ENCODE results near the gene ZDHHC9.

The ZDHHC9 gene

DNA sequence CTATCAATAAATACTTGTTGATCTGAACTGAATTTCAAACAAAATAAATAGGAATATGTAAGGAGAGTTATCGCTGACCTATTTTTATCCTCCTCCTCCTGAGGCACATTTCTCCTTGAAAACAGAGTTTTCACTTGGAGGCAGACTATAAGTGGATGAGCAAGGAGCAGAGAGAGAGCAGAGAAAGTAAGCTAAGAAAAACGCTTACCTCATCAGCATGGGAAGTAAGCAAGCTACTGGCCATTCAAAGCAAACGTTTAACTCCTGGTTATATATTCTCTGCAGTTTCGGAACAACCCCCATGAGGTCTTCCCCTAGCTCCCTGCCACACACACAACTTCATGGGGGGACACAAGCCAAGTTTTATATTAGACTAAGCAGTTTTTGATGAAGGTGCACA, 13.2 kb downstream of the ZDHHC9 start:
- no peak overlapping the region for H3K23ac ChIP-seq (ENCODE audit: low read length)
- no peaks in the 10 kb centered on the region for H3K79me2 ChIP-seq (ENCODE audit: control insufficient read depth, insufficient read depth, low read length, poor library complexity)
- WGBS (ENCODE audit: extremely low coverage, insufficient coverage, insufficient read length): no CpG with 5 or more reads among the region's 4 CpGs
- no peak overlapping the region for H4K8ac ChIP-seq (ENCODE audit: low read depth, low read length)
- H3K9me3 ChIP-seq (ENCODE audit: insufficient read depth, low read depth, low read length): no peaks in the 10 kb centered on the region
- no peak overlapping the region for H3K9ac ChIP-seq (ENCODE audit: low read length)
- H2AK5ac ChIP-seq (ENCODE audit: low read length): no peak overlapping the region
- H3K4ac ChIP-seq (ENCODE audit: low read depth, low read length): no peak overlapping the region
- no peak overlapping the region for H3K27ac ChIP-seq (ENCODE audit: low read depth, low read length)
- H2BK12ac ChIP-seq (ENCODE audit: low read length): no peak overlapping the region
- peaks cover 4 to 6% of the 10 kb centered on the region in 2 experiments for H3K36me3 ChIP-seq (ENCODE audit: control insufficient read depth in 1 of 2, insufficient read depth in 2 of 2, low read length in 2 of 2)
- H3K18ac ChIP-seq (ENCODE audit: low read length): no peak overlapping the region
- H3K4me2 ChIP-seq (ENCODE audit: low read length): no peak overlapping the region
- H3K79me1 ChIP-seq (ENCODE audit: low read length): no peaks in the 10 kb centered on the region
- H3K4me3 ChIP-seq (ENCODE audit: low read depth, low read length): no peak overlapping the region
- no peak overlapping the region for H4K12ac ChIP-seq (ENCODE audit: low read depth, low read length)
- no peak for DNase-seq
- no peak overlapping the region for H3K14ac ChIP-seq (ENCODE audit: low read length)
- no peaks in the 10 kb centered on the region for H3K4me1 ChIP-seq (ENCODE audit: control insufficient read depth in 1 of 2, insufficient read depth in 2 of 2, low read length in 2 of 2)
- no peak overlapping the region for H2BK120ac ChIP-seq (ENCODE audit: insufficient read depth, low read length, poor library complexity)
- no peaks in the 10 kb centered on the region for H3K27me3 ChIP-seq (ENCODE audit: insufficient read depth, low read length)
- H2BK5ac ChIP-seq (ENCODE audit: low read depth, low read length, poor library complexity): no peak overlapping the region
- no peak overlapping the region for H4K91ac ChIP-seq (ENCODE audit: low read depth, low read length)
- no peak overlapping the region for H2AFZ ChIP-seq (ENCODE audit: insufficient read depth, low read length, poor library complexity)

DNA sequence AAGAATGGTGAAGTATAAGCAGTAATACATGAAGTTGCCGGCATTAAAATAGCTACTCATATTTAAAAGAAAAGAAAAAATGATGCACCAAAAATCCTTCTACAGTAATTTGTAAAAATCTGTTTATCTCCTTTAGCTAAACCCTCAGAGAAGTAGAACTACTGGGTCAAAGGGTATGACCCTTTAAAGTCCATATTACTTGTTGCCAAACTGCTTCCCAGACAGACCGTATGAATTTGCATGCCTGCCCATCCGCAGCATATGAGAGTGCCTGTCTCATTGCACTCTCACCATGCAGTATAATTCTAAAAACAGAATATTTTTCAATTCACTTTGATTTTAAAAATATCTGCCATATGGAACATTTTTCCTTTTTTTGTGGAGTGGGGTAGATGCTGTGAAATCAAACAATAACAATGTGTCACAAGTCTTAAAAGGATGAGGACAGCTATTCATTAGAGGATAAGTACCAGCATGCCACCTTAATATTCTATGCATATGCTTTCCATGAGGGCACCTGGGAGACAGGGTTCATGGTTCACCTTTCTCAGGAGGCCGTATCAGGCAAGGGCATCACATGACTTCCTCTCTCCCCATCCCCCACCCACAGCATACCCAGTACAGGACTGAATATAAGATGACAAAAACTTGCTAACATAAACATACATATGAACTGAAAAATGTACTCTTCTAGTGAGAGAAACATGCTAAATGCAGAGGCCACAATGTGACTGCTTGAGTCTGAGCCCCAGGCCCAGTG, 17.8 kb downstream of the ZDHHC9 start:
- DNase-seq: no peak
- no peak overlapping the region for H2BK120ac ChIP-seq (ENCODE audit: insufficient read depth, low read length, poor library complexity)

DNA sequence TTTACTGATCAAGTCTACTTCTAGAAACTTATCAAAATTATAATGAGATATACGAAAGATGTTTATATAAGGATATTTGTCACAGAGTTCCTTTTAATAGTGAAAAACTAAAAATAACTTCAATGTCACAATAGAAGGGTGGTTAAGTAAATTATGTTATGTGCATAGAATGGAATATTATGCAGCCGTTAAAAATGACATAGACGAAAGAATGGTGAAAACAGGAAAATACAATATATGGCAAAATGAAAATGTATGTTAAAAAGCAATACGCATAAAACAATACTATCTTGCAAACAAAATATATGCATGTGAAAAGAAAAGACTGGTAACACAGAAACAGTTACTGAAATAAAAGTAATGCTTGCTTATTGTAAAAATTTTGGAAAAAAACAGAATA, 19.1 kb downstream of the ZDHHC9 start:
- WGBS (ENCODE audit: extremely low coverage, insufficient coverage, insufficient read length): no CpG with 5 or more reads among the region's 4 CpGs

More for the DNA sequence above, 17.8 kb downstream of the ZDHHC9 start:
- no peak overlapping the region for H3K27ac ChIP-seq (ENCODE audit: low read depth, low read length)
- no peak overlapping the region for H2BK5ac ChIP-seq (ENCODE audit: low read depth, low read length, poor library complexity)
- H3K79me2 ChIP-seq (ENCODE audit: control insufficient read depth, insufficient read depth, low read length, poor library complexity): no peaks in the 10 kb centered on the region
- no peak overlapping the region for H2AK5ac ChIP-seq (ENCODE audit: low read length)
- H3K36me3 ChIP-seq (ENCODE audit: control insufficient read depth in 1 of 2, insufficient read depth in 2 of 2, low read length in 2 of 2): peaks cover 7 to 8% of the 10 kb centered on the region in 2 experiments
- no peak overlapping the region for H2BK12ac ChIP-seq (ENCODE audit: low read length)
- no peak overlapping the region for H3K23ac ChIP-seq (ENCODE audit: low read length)
- no peak overlapping the region for H3K9ac ChIP-seq (ENCODE audit: low read length)
- H3K4me1 ChIP-seq (ENCODE audit: control insufficient read depth in 1 of 2, insufficient read depth in 2 of 2, low read length in 2 of 2): no peaks in the 10 kb centered on the region
- WGBS (ENCODE audit: extremely low coverage, insufficient coverage, insufficient read length): no CpG with 5 or more reads among the region's 4 CpGs
- no peak overlapping the region for H4K8ac ChIP-seq (ENCODE audit: low read depth, low read length)
- no peak overlapping the region for H4K12ac ChIP-seq (ENCODE audit: low read depth, low read length)
- no peak overlapping the region for H3K4ac ChIP-seq (ENCODE audit: low read depth, low read length)
- no peak overlapping the region for H3K14ac ChIP-seq (ENCODE audit: low read length)
- H3K9me3 ChIP-seq (ENCODE audit: insufficient read depth, low read depth, low read length): no peaks in the 10 kb centered on the region
- H3K27me3 ChIP-seq (ENCODE audit: insufficient read depth, low read length): no peaks in the 10 kb centered on the region
- H3K79me1 ChIP-seq (ENCODE audit: low read length): no peaks in the 10 kb centered on the region
- H4K91ac ChIP-seq (ENCODE audit: low read depth, low read length): no peak overlapping the region
- no peak overlapping the region for H2AFZ ChIP-seq (ENCODE audit: insufficient read depth, low read length, poor library complexity)
- H3K18ac ChIP-seq (ENCODE audit: low read length): no peak overlapping the region
- H3K4me3 ChIP-seq (ENCODE audit: low read depth, low read length): no peak overlapping the region
- H3K4me2 ChIP-seq (ENCODE audit: low read length): no peak overlapping the region

DNA sequence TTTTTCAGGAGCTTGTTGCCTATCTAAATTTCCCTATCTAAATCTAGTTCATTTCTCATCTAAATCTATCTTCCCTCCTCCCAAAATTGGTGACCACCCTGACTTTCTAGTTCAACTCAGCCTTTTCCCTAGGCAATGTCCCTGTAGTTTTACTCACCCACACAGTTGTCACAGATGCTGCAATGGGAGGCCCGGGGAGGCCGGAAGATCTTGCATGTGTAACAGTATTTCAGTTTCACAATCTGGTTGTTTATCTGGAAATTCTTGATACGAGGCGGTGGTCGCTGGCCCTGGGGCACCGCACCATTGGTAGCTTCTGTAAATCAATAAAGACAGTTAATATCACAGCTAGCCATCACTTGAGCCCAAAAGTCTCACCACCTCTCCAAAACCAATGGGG, 20.2 kb downstream of the ZDHHC9 start:
- Histone ChIP-seq H3K9ac (ENCODE audit: low read length) (no peak overlapping the region), H3K4me2 (ENCODE audit: low read length) (no peak overlapping the region)

More for the DNA sequence above, 19.1 kb downstream of the ZDHHC9 start:
- H3K9me3 ChIP-seq (ENCODE audit: insufficient read depth, low read depth, low read length): no peaks in the 10 kb centered on the region
- H3K4me2 ChIP-seq (ENCODE audit: low read length): no peak overlapping the region
- H4K91ac ChIP-seq (ENCODE audit: low read depth, low read length): no peak overlapping the region
- no peak overlapping the region for H3K4me3 ChIP-seq (ENCODE audit: low read depth, low read length)
- no peak overlapping the region for H4K12ac ChIP-seq (ENCODE audit: low read depth, low read length)
- H3K4me1 ChIP-seq (ENCODE audit: control insufficient read depth in 1 of 2, insufficient read depth in 2 of 2, low read length in 2 of 2): no peaks in the 10 kb centered on the region
- no peak for DNase-seq
- H3K27ac ChIP-seq (ENCODE audit: low read depth, low read length): no peak overlapping the region
- H2BK5ac ChIP-seq (ENCODE audit: low read depth, low read length, poor library complexity): no peak overlapping the region
- no peak overlapping the region for H2BK120ac ChIP-seq (ENCODE audit: insufficient read depth, low read length, poor library complexity)
- no peaks in the 10 kb centered on the region for H3K79me1 ChIP-seq (ENCODE audit: low read length)
- H2BK12ac ChIP-seq (ENCODE audit: low read length): no peak overlapping the region
- no peaks in the 10 kb centered on the region for H3K79me2 ChIP-seq (ENCODE audit: control insufficient read depth, insufficient read depth, low read length, poor library complexity)
- no peaks in the 10 kb centered on the region for H3K27me3 ChIP-seq (ENCODE audit: insufficient read depth, low read length)
- H3K18ac ChIP-seq (ENCODE audit: low read length): no peak overlapping the region
- H3K4ac ChIP-seq (ENCODE audit: low read depth, low read length): no peak overlapping the region
- no peak overlapping the region for H3K9ac ChIP-seq (ENCODE audit: low read length)
- no peak overlapping the region for H3K23ac ChIP-seq (ENCODE audit: low read length)
- no peak overlapping the region for H2AFZ ChIP-seq (ENCODE audit: insufficient read depth, low read length, poor library complexity)
- no peak overlapping the region for H3K14ac ChIP-seq (ENCODE audit: low read length)
- H2AK5ac ChIP-seq (ENCODE audit: low read length): no peak overlapping the region
- H3K36me3 ChIP-seq (ENCODE audit: control insufficient read depth in 1 of 2, insufficient read depth in 2 of 2, low read length in 2 of 2): peaks cover 7 to 8% of the 10 kb centered on the region in 2 experiments
- H4K8ac ChIP-seq (ENCODE audit: low read depth, low read length): no peak overlapping the region

More for the DNA sequence above, 20.2 kb downstream of the ZDHHC9 start:
- H3K27ac ChIP-seq (ENCODE audit: low read depth, low read length): no peak overlapping the region
- H4K12ac ChIP-seq (ENCODE audit: low read depth, low read length): no peak overlapping the region
- H2AK5ac ChIP-seq (ENCODE audit: low read length): no peak overlapping the region
- H4K91ac ChIP-seq (ENCODE audit: low read depth, low read length): no peak overlapping the region
- no peaks in the 10 kb centered on the region for H3K4me1 ChIP-seq (ENCODE audit: control insufficient read depth in 1 of 2, insufficient read depth in 2 of 2, low read length in 2 of 2)
- H3K79me1 ChIP-seq (ENCODE audit: low read length): no peaks in the 10 kb centered on the region
- no peak overlapping the region for H4K8ac ChIP-seq (ENCODE audit: low read depth, low read length)
- no peaks in the 10 kb centered on the region for H3K79me2 ChIP-seq (ENCODE audit: control insufficient read depth, insufficient read depth, low read length, poor library complexity)
- no peak overlapping the region for H2BK120ac ChIP-seq (ENCODE audit: insufficient read depth, low read length, poor library complexity)
- H3K18ac ChIP-seq (ENCODE audit: low read length): no peak overlapping the region
- peaks cover 6 to 7% of the 10 kb centered on the region in 2 experiments for H3K36me3 ChIP-seq (ENCODE audit: control insufficient read depth in 1 of 2, insufficient read depth in 2 of 2, low read length in 2 of 2)
- no CpG with 5 or more reads among the region's 6 CpGs for whole genome bisulfite sequencing (ENCODE audit: extremely low coverage, insufficient coverage, insufficient read length)
- H3K23ac ChIP-seq (ENCODE audit: low read length): no peak overlapping the region
- H2BK12ac ChIP-seq (ENCODE audit: low read length): no peak overlapping the region
- H3K27me3 ChIP-seq (ENCODE audit: insufficient read depth, low read length): no peaks in the 10 kb centered on the region
- H3K9me3 ChIP-seq (ENCODE audit: insufficient read depth, low read depth, low read length): no peaks in the 10 kb centered on the region
- H3K14ac ChIP-seq (ENCODE audit: low read length): no peak overlapping the region
- no peak overlapping the region for H2BK5ac ChIP-seq (ENCODE audit: low read depth, low read length, poor library complexity)
- no peak for DNase-seq
- no peak overlapping the region for H3K4ac ChIP-seq (ENCODE audit: low read depth, low read length)
- H3K4me3 ChIP-seq (ENCODE audit: low read depth, low read length): no peak overlapping the region
- H2AFZ ChIP-seq (ENCODE audit: insufficient read depth, low read length, poor library complexity): no peak overlapping the region
